Natural killer cell (primary cell): ENCODE results near the gene KREMEN1. TPM values are rescaled to one million over a fixed set of nuclear protein-coding genes. Genes with fewer than 3 reads are reported as not detected.

ENCODE experiments used
- ATAC-seq, 3 donors: fragments of 150-1000 bp in 2 of 3; fragments of 200-7000 bp in 1 of 3; cut with Tn5 transposase; 1 replicate in 1 of 3; 2 replicates in 2 of 3; pipeline ENCODE4 v1.10.0; 2021; ENCODE audit warnings: mild to moderate bottlenecking in 2 of 3, moderate library complexity in 2 of 3
- DNase-seq, 2 donors: peaks; one replicate each; pipeline versions ENCODE4 v3.0.0 to v3.0.0-alpha.2; 2013 to 2021; ENCODE audit warnings: mixed read lengths in 1 of 2
- H3K27ac ChIP-seq: one replicate; pipeline ENCODE4 v1.5.1; 2013; ENCODE audit warnings: mild to moderate bottlenecking, low read length
- H3K27me3 ChIP-seq: one replicate; pipeline ENCODE4 v1.6.1; 2013; ENCODE audit warnings: low read length; ENCODE audit not compliant: control insufficient read depth, insufficient read depth
- H3K36me3 ChIP-seq: one replicate; pipeline ENCODE4 v1.6.1; 2013; ENCODE audit warnings: low read length; ENCODE audit not compliant: control insufficient read depth, insufficient read depth
- H3K4me1 ChIP-seq: one replicate; pipeline ENCODE4 v1.6.1; 2013; ENCODE audit warnings: low read length; ENCODE audit not compliant: control insufficient read depth, insufficient read depth
- H3K4me3 ChIP-seq: one replicate; pipeline ENCODE4 v1.5.1; 2013; ENCODE audit warnings: low read length
- H3K9me3 ChIP-seq: one replicate; pipeline ENCODE4 v1.6.1; 2013; ENCODE audit warnings: low read length; ENCODE audit not compliant: control insufficient read depth, insufficient read depth
- H3K27ac Mint-ChIP-seq, 2 donors: one replicate each; pipeline ENCODE4 v1.8.0; 2022; ENCODE audit warnings: mild to moderate bottlenecking in 2 of 2, mixed read lengths in 2 of 2, moderate library complexity in 1 of 2
- H3K27me3 Mint-ChIP-seq, 2 donors: one replicate each; pipeline ENCODE4 v1.8.0; 2022; ENCODE audit warnings: low read depth in 2 of 2, mixed read lengths in 2 of 2
- H3K36me3 Mint-ChIP-seq: one replicate; pipeline ENCODE4 v1.8.0; 2022; ENCODE audit warnings: mixed read lengths
- H3K4me1 Mint-ChIP-seq, 2 donors: one replicate each; pipeline ENCODE4 v1.8.0; 2022; ENCODE audit warnings: mixed read lengths in 2 of 2
- H3K4me3 Mint-ChIP-seq: one replicate; pipeline ENCODE4 v1.8.0; 2022; ENCODE audit warnings: mild to moderate bottlenecking, moderate library complexity, mixed read lengths
- H3K9me3 Mint-ChIP-seq, 2 donors: one replicate each; pipeline ENCODE4 v1.8.0; 2022; ENCODE audit warnings: mixed read lengths in 2 of 2
- CTCF ChIP-seq: fragments of 200-600 bp; IDR thresholded peaks from one replicate; pipeline ENCODE4 v1.8.0; 2022; ENCODE audit warnings: antibody characterized with exemption
- WGBS: methylation state at CpG from one replicate; pipeline ENCODE4 v1.1.7; 2013; ENCODE audit warnings: missing lambda C conversion rate; ENCODE audit not compliant: insufficient coverage; 5-methylcytosine and 5-hydroxymethylcytosine counted together
- intact Hi-C: fragments of 100-400 bp; cut with micrococcal nuclease; formaldehyde crosslinking; loops from one replicate; pipeline ENCODE4 v1.14.2; 2022
- total RNA-seq, 4 donors: library from RNA; stranded (reverse); fragments of 120-200 nt in 1 of 4; gene quantifications; one replicate each; pipeline versions ENCODE4 v1.2.3 to v1.2.4, GENCODE V29; 2013 to 2022

The KREMEN1 gene
- total RNA-seq, 3 donors from 2014 or later (not counting 1 experiment from before 2014, with no cell fraction given): 0.23 TPM; not detected in 2

- H3K36me3 Mint-ChIP-seq: no peaks in the 10 kb centered on the region
- intact Hi-C loops: no loop called here
- no peaks in the 10 kb centered on the region for H3K36me3 ChIP-seq
- H3K4me1 Mint-ChIP-seq: no peaks in the 10 kb centered on the region
- no peak overlapping the region for H3K27ac Mint-ChIP-seq
- WGBS: 89% methylated on average over 11 of the region's 11 CpGs
- peaks cover 6% of the 10 kb centered on the region for H3K4me1 ChIP-seq
- no peaks in the 10 kb centered on the region for H3K9me3 Mint-ChIP-seq
- H3K27me3 ChIP-seq: peaks cover 2% of the 10 kb centered on the region
- TF ChIP-seq CTCF: no peak
- DNase-seq (no peak), ATAC-seq (no peak)
- no peak overlapping the region for H3K4me3 Mint-ChIP-seq
- H3K27ac ChIP-seq: no peak overlapping the region
- no peaks in the 10 kb centered on the region for H3K9me3 ChIP-seq
- H3K4me3 ChIP-seq: no peak overlapping the region
- no peaks in the 10 kb centered on the region for H3K27me3 Mint-ChIP-seq
Measured at GRCh38 chr22:29212743-29213142, 139.9 kb downstream of the KREMEN1 start.

- H3K9me3 Mint-ChIP-seq: no peaks in the 10 kb centered on the region
- H3K4me3 Mint-ChIP-seq: no peak overlapping the region
- intact Hi-C loops: no loop called here
- H3K27me3 ChIP-seq: peaks cover under 1% of the 10 kb centered on the region
- no peaks in the 10 kb centered on the region for H3K36me3 ChIP-seq
- no peaks in the 10 kb centered on the region for H3K9me3 ChIP-seq
- DNase-seq: no peak
- no peak overlapping the region for H3K4me3 ChIP-seq
- TF ChIP-seq CTCF: no peak
- WGBS: 93% methylated on average over 8 of the region's 9 CpGs
- H3K27ac ChIP-seq: no peak overlapping the region
- no peak for ATAC-seq
- H3K27ac Mint-ChIP-seq: no peak overlapping the region
- no peaks in the 10 kb centered on the region for H3K27me3 Mint-ChIP-seq
- no peaks in the 10 kb centered on the region for H3K4me1 Mint-ChIP-seq
- H3K36me3 Mint-ChIP-seq: no peaks in the 10 kb centered on the region
- H3K4me1 ChIP-seq: peaks cover 6% of the 10 kb centered on the region
Measured at GRCh38 chr22:29213493-29213892, 140.7 kb downstream of the KREMEN1 start.

- no peak overlapping the region for H3K27ac Mint-ChIP-seq
- H3K9me3 Mint-ChIP-seq: no peaks in the 10 kb centered on the region
- intact Hi-C loops: no loop called here
Measured at GRCh38 chr22:29214232-29214631, 141.4 kb downstream of the KREMEN1 start.

More at GRCh38 chr22:29214232-29214631, 141.4 kb downstream of the KREMEN1 start:
- H3K9me3 ChIP-seq: no peaks in the 10 kb centered on the region
- Mint-ChIP-seq H3K36me3 (no peaks in the 10 kb centered on the region), H3K4me1 (no peaks in the 10 kb centered on the region), H3K4me3 (no peak overlapping the region), H3K27me3 (no peaks in the 10 kb centered on the region)
- DNase-seq (no peak), ATAC-seq (no peak)
- no peak for TF ChIP-seq CTCF
- H3K36me3 ChIP-seq: no peaks in the 10 kb centered on the region
- WGBS: 93% methylated on average over 6 of the region's 6 CpGs
- H3K27ac ChIP-seq: no peak overlapping the region
- peaks cover 4% of the 10 kb centered on the region for H3K4me1 ChIP-seq
- no peak overlapping the region for H3K4me3 ChIP-seq
- no peaks in the 10 kb centered on the region for H3K27me3 ChIP-seq
